GM19023 (cell line): ENCODE data around the gene SPATA2L.

Experiments
- ATAC-seq: cut with Tn5 transposase; IDR thresholded peaks from one replicate; pipeline ENCODE4 v1.9.1; 2021; ENCODE audit warnings: mild to moderate bottlenecking, moderate library complexity; ENCODE audit not compliant: unreplicated experiment

SPATA2L gene

GRCh38 chr16:89701425-89702406 is at the start of gene SPATA2L:
TSS of gene SPATA2L (minus strand) at chr16:89701705. CDS start at chr16:89701232, 473 bp downstream.
- peak; percentile 68 for ATAC-seq

- no peak for ATAC-seq
These were observed 48.1 kb upstream of the SPATA2L start for GRCh38 chr16:89749637-89750036.

- ATAC-seq, result no peak
These were observed 47.4 kb upstream of the SPATA2L start for GRCh38 chr16:89748921-89749320.

GRCh38 chr16:89748076-89748475 is 46.6 kb upstream of the SPATA2L start:
- ATAC-seq, result no peak

GRCh38 chr16:89746043-89746442 is 44.5 kb upstream of the SPATA2L start:
- no peak for ATAC-seq

GRCh38 chr16:89744813-89745212 is 43.3 kb upstream of the SPATA2L start:
- ATAC-seq, result no peak

- no peak for ATAC-seq
These were observed 41.4 kb upstream of the SPATA2L start for GRCh38 chr16:89742948-89743347.

- no peak for ATAC-seq
These were observed 40.0 kb upstream of the SPATA2L start for GRCh38 chr16:89741342-89742014.

GRCh38 chr16:89739383-89739782 is 37.9 kb upstream of the SPATA2L start:
- no peak for ATAC-seq

GRCh38 chr16:89738538-89739317 is 37.2 kb upstream of the SPATA2L start:
- ATAC-seq, result no peak

- no peak for ATAC-seq
These were observed 36.5 kb upstream of the SPATA2L start for GRCh38 chr16:89738072-89738377.

GRCh38 chr16:89737341-89738071 is 36.0 kb upstream of the SPATA2L start:
- ATAC-seq, result no peak

GRCh38 chr16:89736554-89736953 is 35.0 kb upstream of the SPATA2L start:
- no peak for ATAC-seq

GRCh38 chr16:89733792-89734191 is 32.3 kb upstream of the SPATA2L start:
- no peak for ATAC-seq

- no peak for ATAC-seq
These were observed 31.8 kb upstream of the SPATA2L start for GRCh38 chr16:89733322-89733721.

- no peak for ATAC-seq
These were observed 31.4 kb upstream of the SPATA2L start for GRCh38 chr16:89732918-89733242.

- no peak for ATAC-seq
These were observed 30.8 kb upstream of the SPATA2L start for GRCh38 chr16:89732142-89732917.

GRCh38 chr16:89730610-89731234 is 29.2 kb upstream of the SPATA2L start:
- no peak for ATAC-seq

- no peak for ATAC-seq
These were observed 28.5 kb upstream of the SPATA2L start for GRCh38 chr16:89729863-89730593.
